Measurements from ENCODE around the gene COMP.

- TF ChIP-seq, protein P1, sequence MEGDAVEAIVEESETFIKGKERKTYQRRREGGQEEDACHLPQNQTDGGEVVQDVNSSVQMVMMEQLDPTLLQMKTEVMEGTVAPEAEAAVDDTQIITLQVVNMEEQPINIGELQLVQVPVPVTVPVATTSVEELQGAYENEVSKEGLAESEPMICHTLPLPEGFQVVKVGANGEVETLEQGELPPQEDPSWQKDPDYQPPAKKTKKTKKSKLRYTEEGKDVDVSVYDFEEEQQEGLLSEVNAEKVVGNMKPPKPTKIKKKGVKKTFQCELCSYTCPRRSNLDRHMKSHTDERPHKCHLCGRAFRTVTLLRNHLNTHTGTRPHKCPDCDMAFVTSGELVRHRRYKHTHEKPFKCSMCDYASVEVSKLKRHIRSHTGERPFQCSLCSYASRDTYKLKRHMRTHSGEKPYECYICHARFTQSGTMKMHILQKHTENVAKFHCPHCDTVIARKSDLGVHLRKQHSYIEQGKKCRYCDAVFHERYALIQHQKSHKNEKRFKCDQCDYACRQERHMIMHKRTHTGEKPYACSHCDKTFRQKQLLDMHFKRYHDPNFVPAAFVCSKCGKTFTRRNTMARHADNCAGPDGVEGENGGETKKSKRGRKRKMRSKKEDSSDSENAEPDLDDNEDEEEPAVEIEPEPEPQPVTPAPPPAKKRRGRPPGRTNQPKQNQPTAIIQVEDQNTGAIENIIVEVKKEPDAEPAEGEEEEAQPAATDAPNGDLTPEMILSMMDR (IDR thresholded peaks at IDR 0.05; ENCODE audit: low read depth, low read length), result no peak
- no peak for TF ChIP-seq EZH2phosphoT487 (IDR thresholded peaks at IDR 0.05; ENCODE audit: low read depth)
Measured at GRCh38 chr19:18760440-18761383, 30.4 kb downstream of the COMP start.
